ENCODE results near the gene RAB7A.
"Not testable (repeated sequence)": the region's sequence is repeated elsewhere in the genome, so short reads cannot be mapped to it uniquely, and the experiment has no call there.

Gene RAB7A

GRCh38 chr3:128701342-128702212 is 24.4 kb upstream of the RAB7A start:
- TF ChIP-seq JUND (IDR thresholded peaks at IDR 0.05; ENCODE audit: low read depth) = no peak
- in situ Hi-C loops (cut with HindIII; ENCODE audit: low pct_unique_long_range_greater_than_20kb, low sequenced_read_pairs) = no loop called here
- no peak for DNase-seq (ENCODE audit: low read depth in 1 of 2, low spot score in 1 of 2)

- in situ Hi-C loops (cut with HindIII; ENCODE audit: low pct_unique_long_range_greater_than_20kb, low sequenced_read_pairs) = no loop called here
- no peak for TF ChIP-seq JUND (IDR thresholded peaks at IDR 0.05; ENCODE audit: low read depth)
- DNase-seq (ENCODE audit: low read depth in 1 of 2, low spot score in 1 of 2) = no peak
These were observed 23.6 kb upstream of the RAB7A start for GRCh38 chr3:128702391-128702790.

GRCh38 chr3:128703561-128703960 is 22.4 kb upstream of the RAB7A start:
- no peak for DNase-seq (ENCODE audit: low read depth in 1 of 2, low spot score in 1 of 2)
- no peak for TF ChIP-seq JUND (IDR thresholded peaks at IDR 0.05; ENCODE audit: low read depth)
- in situ Hi-C loops (cut with HindIII; ENCODE audit: low pct_unique_long_range_greater_than_20kb, low sequenced_read_pairs) = no loop called here

- in situ Hi-C loops (cut with HindIII; ENCODE audit: low pct_unique_long_range_greater_than_20kb, low sequenced_read_pairs) = no loop called here
- TF ChIP-seq JUND (IDR thresholded peaks at IDR 0.05; ENCODE audit: low read depth) = no peak
- DNase-seq (ENCODE audit: low read depth in 1 of 2, low spot score in 1 of 2) = no peak
These were observed 19.8 kb upstream of the RAB7A start for GRCh38 chr3:128706086-128706615.

GRCh38 chr3:128707928-128708494 is 18.0 kb upstream of the RAB7A start:
- in situ Hi-C loops (cut with HindIII; ENCODE audit: low pct_unique_long_range_greater_than_20kb, low sequenced_read_pairs) = no loop called here
- no peak for DNase-seq (ENCODE audit: low read depth in 1 of 2, low spot score in 1 of 2)
- no peak for TF ChIP-seq JUND (IDR thresholded peaks at IDR 0.05; ENCODE audit: low read depth)

GRCh38 chr3:128709038-128709437 is 16.9 kb upstream of the RAB7A start:
- TF ChIP-seq JUND (IDR thresholded peaks at IDR 0.05; ENCODE audit: low read depth) = no peak
- in situ Hi-C loops (cut with HindIII; ENCODE audit: low pct_unique_long_range_greater_than_20kb, low sequenced_read_pairs) = no loop called here
- no peak for DNase-seq (ENCODE audit: low read depth in 1 of 2, low spot score in 1 of 2)

GRCh38 chr3:128709506-128710210 is 16.3 kb upstream of the RAB7A start:
- in situ Hi-C loops (cut with HindIII; ENCODE audit: low pct_unique_long_range_greater_than_20kb, low sequenced_read_pairs) = no loop called here
- 0 out of 2 replicates have a peak, but pooled peaks have one; percentile 41 for TF ChIP-seq JUND (IDR thresholded peaks at IDR 0.05; ENCODE audit: low read depth)
- peak; percentile 63 to 88 for DNase-seq (ENCODE audit: low read depth in 1 of 2, low spot score in 1 of 2)

GRCh38 chr3:128710816-128711433 is 15.1 kb upstream of the RAB7A start:
- no peak for TF ChIP-seq JUND (IDR thresholded peaks at IDR 0.05; ENCODE audit: low read depth)
- DNase-seq (ENCODE audit: low read depth in 1 of 2, low spot score in 1 of 2) = no peak
- in situ Hi-C loops (cut with HindIII; ENCODE audit: low pct_unique_long_range_greater_than_20kb, low sequenced_read_pairs) = no loop called here

GRCh38 chr3:128712848-128713247 is 13.1 kb upstream of the RAB7A start:
- no peak for TF ChIP-seq JUND (IDR thresholded peaks at IDR 0.05; ENCODE audit: low read depth)
- in situ Hi-C loops (cut with HindIII; ENCODE audit: low pct_unique_long_range_greater_than_20kb, low sequenced_read_pairs) = no loop called here
- no peak for DNase-seq (ENCODE audit: low read depth in 1 of 2, low spot score in 1 of 2)

GRCh38 chr3:128714887-128715491 is 11.0 kb upstream of the RAB7A start:
- DNase-seq (ENCODE audit: low read depth in 1 of 2, low spot score in 1 of 2) = no peak
- in situ Hi-C loops (cut with HindIII; ENCODE audit: low pct_unique_long_range_greater_than_20kb, low sequenced_read_pairs) = no loop called here
- TF ChIP-seq JUND (IDR thresholded peaks at IDR 0.05; ENCODE audit: low read depth) = no peak

- DNase-seq (ENCODE audit: low read depth in 1 of 2, low spot score in 1 of 2); in situ Hi-C loops (cut with HindIII; ENCODE audit: low pct_unique_long_range_greater_than_20kb, low sequenced_read_pairs): not testable (repeated sequence)
These were observed 7.1 kb upstream of the RAB7A start for GRCh38 chr3:128718892-128719291.

- in situ Hi-C loops (cut with HindIII; ENCODE audit: low pct_unique_long_range_greater_than_20kb, low sequenced_read_pairs) = no loop called here
- no peak for TF ChIP-seq JUND (IDR thresholded peaks at IDR 0.05; ENCODE audit: low read depth)
- no peak for DNase-seq (ENCODE audit: low read depth in 1 of 2, low spot score in 1 of 2)
These were observed 5.1 kb upstream of the RAB7A start for GRCh38 chr3:128720891-128721290.

Measured in T47D (cell line).